GM12878 (cell line): Measurements from ENCODE around the gene CRY1. TPM values are rescaled to one million over a fixed set of nuclear protein-coding genes. Genes with fewer than 3 reads are reported as not detected.

Source experiments
- ATAC-seq: fragments of 200-7000 bp; cut with Tn5 transposase; 3 replicates; pipeline ENCODE4 v1.9.1; 2020; ENCODE audit warnings: mild to moderate bottlenecking, moderate library complexity
- BruUV-seq: library from RNA; stranded (reverse); fragments of 400-500 nt; replicated peaks from 2 replicates; lab custom pipeline; 2021; lab: Mats Ljungman, UMichigan
- CTCF ChIA-PET: fragments of 300-600 bp; sonication (Branson Sonifier 250); formaldehyde crosslinking; extraction: SDS; loops from one replicate; lab custom pipeline; 2021; ENCODE audit warnings: inconsistent platforms; lab: Yijun Ruan, JAX
- POLR2A ChIA-PET: fragments of 350-600 bp; formaldehyde crosslinking; extraction: SDS; loops from one replicate; lab custom pipeline; 2021; ENCODE audit warnings: inconsistent platforms; lab: Charles Lee
- RAD21 ChIA-PET: fragments of 300-600 bp; sonication (Branson Sonifier 250); formaldehyde crosslinking; loops from one replicate; lab custom pipeline; 2023; ENCODE audit warnings: antibody characterized with exemption; ENCODE audit not compliant: unreplicated experiment; lab: Charles Lee
- SMC1A ChIA-PET: fragments of 300-600 bp; sonication (Branson Sonifier 250); formaldehyde crosslinking; loops from one replicate; lab custom pipeline; 2023; ENCODE audit not compliant: unreplicated experiment, uncharacterized antibody; lab: Charles Lee
- DNase-seq: peaks from one replicate; pipeline ENCODE4 v3.0.0-alpha.2; 2011; ENCODE audit warnings: low read depth, low spot score
- FAIRE-seq: peaks from 3 replicates; lab custom pipeline; 2011; peaks lifted over from hg19 to GRCh38; lab: Jason Lieb, UNC
- H2AFZ ChIP-seq: 2 replicates; pipeline ENCODE4 v1.6.0; 2011; ENCODE audit warnings: low read depth, low read length, control low read depth; ENCODE audit not compliant: control insufficient read depth
- H3K27ac ChIP-seq: 2 replicates; pipeline ENCODE4 v1.5.1; 2011; ENCODE audit warnings: control low read depth; ENCODE audit not compliant: control insufficient read depth, insufficient read depth
- H3K27me3 ChIP-seq, 2 experiments: replicated peaks in 1 of 2; 2 replicates each; pipeline versions ENCODE4 v1.6.0 to v1.6.1; 2011; ENCODE audit warnings: low read length in 1 of 2; ENCODE audit not compliant: control insufficient read depth in 2 of 2, insufficient read depth in 2 of 2
- H3K36me3 ChIP-seq, 2 experiments: 2 replicates each; pipeline ENCODE4 v1.5.1; 2011; ENCODE audit warnings: low read length in 1 of 2; ENCODE audit not compliant: control insufficient read depth in 2 of 2, insufficient read depth in 2 of 2
- H3K4me1 ChIP-seq: 2 replicates; pipeline ENCODE4 v1.6.1; 2011; ENCODE audit warnings: mild to moderate bottlenecking, low read length, moderate library complexity, mixed read lengths; ENCODE audit not compliant: control insufficient read depth, insufficient read depth
- H3K4me2 ChIP-seq: 2 replicates; pipeline ENCODE4 v1.6.0; 2011; ENCODE audit warnings: control low read depth; ENCODE audit not compliant: control insufficient read depth, insufficient read depth
- H3K4me3 ChIP-seq: fragments of 200-600 bp; sonication (generic); 2 replicates; pipeline ENCODE4 v1.5.1; 2016
- H3K79me2 ChIP-seq: 2 replicates; pipeline ENCODE4 v1.6.0; 2011; ENCODE audit warnings: low read length; ENCODE audit not compliant: control insufficient read depth, insufficient read depth
- H3K9ac ChIP-seq: 2 replicates; pipeline ENCODE4 v1.8.0; 2011; ENCODE audit warnings: low read length, control low read depth, mixed read lengths; ENCODE audit not compliant: control insufficient read depth, insufficient read depth
- H3K9me3 ChIP-seq: replicated peaks from 3 replicates; pipeline ENCODE4 v1.5.1; 2011; ENCODE audit warnings: mild to moderate bottlenecking, low read length; ENCODE audit not compliant: control insufficient read depth, insufficient read depth
- H4K20me1 ChIP-seq: 2 replicates; pipeline ENCODE4 v1.6.0; 2011; ENCODE audit not compliant: control insufficient read depth, insufficient read depth
- BCL11A ChIP-seq: IDR thresholded peaks from 2 replicates; pipeline ENCODE4 v1.6.1; 2011; ENCODE audit warnings: low read depth, low read length
- BRCA1 ChIP-seq: IDR thresholded peaks from 2 replicates; pipeline ENCODE4 v1.6.1; 2011; ENCODE audit warnings: low read depth, low read length, improper control_type of control experiment
- CBX5 ChIP-seq: sonication (generic); IDR thresholded peaks from 2 replicates; pipeline ENCODE4 v1.6.1; 2016; ENCODE audit warnings: low read depth, moderate library complexity, mild to moderate bottlenecking, inconsistent platforms
- EGR1 ChIP-seq, 2 experiments: IDR thresholded peaks; 1 replicate in 1 of 2; 2 replicates in 1 of 2; pipeline ENCODE4 v1.6.1; 2011 to 2012; ENCODE audit warnings: low read depth in 2 of 2, low read length in 2 of 2, borderline replicate concordance in 1 of 2, mild to moderate bottlenecking in 1 of 2, moderate library complexity in 1 of 2
- ESRRA ChIP-seq: IDR thresholded peaks from 2 replicates; pipeline ENCODE4 v1.6.1; 2012; ENCODE audit warnings: mild to moderate bottlenecking, low read length, improper control_type of control experiment
- FOS ChIP-seq: IDR thresholded peaks from 3 replicates; pipeline ENCODE4 v1.6.1; 2011; ENCODE audit warnings: borderline replicate concordance; ENCODE audit not compliant: insufficient read length; ENCODE audit errors: extremely low read depth
- IRF4 ChIP-seq: IDR thresholded peaks from 2 replicates; pipeline ENCODE4 v1.6.1; 2011; ENCODE audit warnings: low read depth, low read length
- KDM1A ChIP-seq: fragments of 200-600 bp; sonication (generic); IDR thresholded peaks from 2 replicates; pipeline ENCODE4 v1.6.1; 2016; ENCODE audit warnings: borderline replicate concordance
- KLF5 ChIP-seq: fragments of 450-650 bp; IDR thresholded peaks from 2 replicates; pipeline ENCODE4 v1.6.1; 2014; ENCODE audit warnings: mild to moderate bottlenecking; ENCODE audit not compliant: partially characterized antibody
- MTA3 ChIP-seq: IDR thresholded peaks from 2 replicates; pipeline ENCODE4 v1.6.1; 2012; ENCODE audit warnings: low read length, inconsistent platforms, borderline replicate concordance
- MYC ChIP-seq: IDR thresholded peaks from 2 replicates; pipeline ENCODE4 v1.6.1; 2011; ENCODE audit warnings: mild to moderate bottlenecking, low read length, moderate library complexity, inconsistent platforms; ENCODE audit not compliant: insufficient read depth, insufficient replicate concordance, insufficient read length, severe bottlenecking
- SIX5 ChIP-seq: IDR thresholded peaks from 2 replicates; pipeline ENCODE4 v1.6.1; 2011; ENCODE audit warnings: mild to moderate bottlenecking, low read depth, low read length, moderate library complexity; ENCODE audit not compliant: severe bottlenecking
- WRNIP1 ChIP-seq: IDR thresholded peaks from 2 replicates; pipeline ENCODE4 v1.6.1; 2011; ENCODE audit warnings: low read depth, low read length, improper control_type of control experiment, borderline replicate concordance
- ZNF622 ChIP-seq: fragments of 450-650 bp; IDR thresholded peaks from 2 replicates; pipeline ENCODE4 v1.6.1; 2017; ENCODE audit warnings: mild to moderate bottlenecking, inconsistent platforms
- WGBS: methylation state at CpG from one replicate; pipeline ENCODE4 v1.1.6; 2016; ENCODE audit warnings: low lambda C conversion rate; ENCODE audit not compliant: insufficient replicate concordance, insufficient coverage; ENCODE audit errors: missing lambda C conversion rate; 5-methylcytosine and 5-hydroxymethylcytosine counted together
- in situ Hi-C: fragments of 300-500 bp; cut with MboI; formaldehyde crosslinking; loops from 9 replicates; pipeline ENCODE4 v1.14.3; 2018; ENCODE audit warnings: mixed read lengths
- intact Hi-C: fragments of 100-400 bp; cut with micrococcal nuclease; formaldehyde crosslinking; loops from one replicate; pipeline ENCODE4 v1.14.2; 2022; ENCODE audit not compliant: unreplicated experiment
- polyA plus RNA-seq, 11 experiments: library from polyadenylated mRNA; depleted of rRNA in 4 of 11; unstranded in 6 of 11; stranded (reverse) in 5 of 11; fragments of >200 nt; fragmentation: Nextera tagmentation in 4 of 11; fragmentation: Illumina TruSeq in 1 of 11; extraction: Ambion mirVana in 4 of 11; extraction: Trizol in 1 of 11; gene quantifications; 1 replicate in 1 of 11; 2 replicates in 10 of 11; pipeline versions ENCODE4 v1.2.1 to v1.2.3, GENCODE V29; 2011 to 2016; ENCODE audit warnings: inconsistent platforms in 2 of 11, missing spikeins in 2 of 11, low read depth in 1 of 11
- total RNA-seq, 4 experiments: library from RNA; depleted of rRNA in 3 of 4; stranded (reverse); fragments of >200 nt in 3 of 4; fragmentation: Illumina TruSeq in 1 of 4; extraction: Trizol in 1 of 4; gene quantifications; 2 replicates each; pipeline versions ENCODE4 v1.2.1 to v1.2.3, GENCODE V29; 2013 to 2021
- TF ChIP-seq, protein P1 (sequence below): fragments of 450-650 bp; IDR thresholded peaks from 2 replicates; pipeline ENCODE4 v1.6.1; 2017; ENCODE audit warnings: mild to moderate bottlenecking, low read depth, inconsistent platforms; ENCODE audit not compliant: poor library complexity, severe bottlenecking
- TF ChIP-seq, protein P2 (sequence below): IDR thresholded peaks from 2 replicates; pipeline ENCODE4 v1.6.1; 2011; ENCODE audit warnings: low read depth, mild to moderate bottlenecking, low read length, moderate library complexity, borderline replicate concordance; ENCODE audit errors: extremely low read depth
- TF ChIP-seq, protein P3 (sequence below): fragments of 450-650 bp; IDR thresholded peaks from 2 replicates; pipeline ENCODE4 v1.6.1; 2017; ENCODE audit warnings: low read depth, mild to moderate bottlenecking, moderate library complexity

The CRY1 gene
- total and polyA plus RNA-seq, 10 of the 15 experiments (the other 5 are each of a cell fraction or from before 2014, with no cell fraction given): 1.6 to 10.9 (median 5.4) TPM

DNA sequence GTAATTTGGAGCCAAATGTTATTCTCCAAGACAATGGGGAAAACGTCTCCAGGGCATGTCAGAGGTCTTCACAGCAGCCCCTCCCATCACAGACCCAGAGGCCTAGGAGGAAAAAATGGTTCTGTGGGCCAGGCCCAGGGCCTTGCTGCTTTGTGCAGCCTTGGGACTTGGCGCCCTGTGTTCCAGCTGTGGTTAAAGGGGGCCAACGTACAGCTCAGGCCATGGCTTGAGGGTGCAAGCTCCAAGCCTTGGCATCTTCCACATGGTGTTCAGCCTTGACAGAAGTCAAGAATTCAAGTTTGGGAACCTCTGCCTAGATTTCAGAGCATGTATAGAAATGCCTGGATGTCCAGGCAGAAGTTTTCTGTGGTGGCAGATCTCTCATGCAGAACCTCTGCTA lies 3.2 kb upstream of the CRY1 start:
- ChIA-PET POLR2A (no interaction called here), RAD21 (no interaction called here), CTCF (no interaction called here), SMC1A (no interaction called here)
- H3K27me3 ChIP-seq: peaks cover 0 to 2% of the 10 kb centered on the region in 2 experiments; a peak in 1 of 4 replicates
- no peaks in the 10 kb centered on the region for H3K4me1 ChIP-seq
- H4K20me1 ChIP-seq: no peaks in the 10 kb centered on the region
- intact Hi-C loops (no loop called here), in situ Hi-C loops (no loop called here)
- H3K79me2 ChIP-seq: no peaks in the 10 kb centered on the region
- ATAC-seq (no peak), FAIRE-seq (no peak), DNase-seq (no peak)
- H3K4me3 ChIP-seq: no peak overlapping the region
- no peak overlapping the region for H2AFZ ChIP-seq
- H3K9me3 ChIP-seq: no peaks in the 10 kb centered on the region; the same call in 2 of the 3 replicates
- H3K27ac ChIP-seq: no peak overlapping the region
- H3K9ac ChIP-seq: no peak overlapping the region
- no peaks in the 10 kb centered on the region for H3K36me3 ChIP-seq
- WGBS: 5% methylated on average over 3 of the region's 3 CpGs
- BruUV-seq: no TSS peak
- no peak for TF ChIP-seq BCL11A
- no peak for TF ChIP-seq MYC
- TF ChIP-seq IRF4: no peak
- TF ChIP-seq MTA3: no peak
- TF ChIP-seq, protein P1, sequence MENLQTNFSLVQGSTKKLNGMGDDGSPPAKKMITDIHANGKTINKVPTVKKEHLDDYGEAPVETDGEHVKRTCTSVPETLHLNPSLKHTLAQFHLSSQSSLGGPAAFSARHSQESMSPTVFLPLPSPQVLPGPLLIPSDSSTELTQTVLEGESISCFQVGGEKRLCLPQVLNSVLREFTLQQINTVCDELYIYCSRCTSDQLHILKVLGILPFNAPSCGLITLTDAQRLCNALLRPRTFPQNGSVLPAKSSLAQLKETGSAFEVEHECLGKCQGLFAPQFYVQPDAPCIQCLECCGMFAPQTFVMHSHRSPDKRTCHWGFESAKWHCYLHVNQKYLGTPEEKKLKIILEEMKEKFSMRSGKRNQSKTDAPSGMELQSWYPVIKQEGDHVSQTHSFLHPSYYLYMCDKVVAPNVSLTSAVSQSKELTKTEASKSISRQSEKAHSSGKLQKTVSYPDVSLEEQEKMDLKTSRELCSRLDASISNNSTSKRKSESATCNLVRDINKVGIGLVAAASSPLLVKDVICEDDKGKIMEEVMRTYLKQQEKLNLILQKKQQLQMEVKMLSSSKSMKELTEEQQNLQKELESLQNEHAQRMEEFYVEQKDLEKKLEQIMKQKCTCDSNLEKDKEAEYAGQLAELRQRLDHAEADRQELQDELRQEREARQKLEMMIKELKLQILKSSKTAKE: no peak
- TF ChIP-seq KDM1A: no peak
- no peak for TF ChIP-seq FOS
- TF ChIP-seq, protein P2, sequence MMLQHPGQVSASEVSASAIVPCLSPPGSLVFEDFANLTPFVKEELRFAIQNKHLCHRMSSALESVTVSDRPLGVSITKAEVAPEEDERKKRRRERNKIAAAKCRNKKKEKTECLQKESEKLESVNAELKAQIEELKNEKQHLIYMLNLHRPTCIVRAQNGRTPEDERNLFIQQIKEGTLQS: no peak
- TF ChIP-seq BRCA1: no peak
- no peak for TF ChIP-seq ZNF622
- TF ChIP-seq ESRRA: no peak
- no peak for TF ChIP-seq EGR1 (IDR thresholded peaks at IDR 0.05; ENCODE audit: borderline replicate concordance in 1 of 2, low read depth in 2 of 2, low read length in 2 of 2)
- no peak for TF ChIP-seq CBX5
- TF ChIP-seq, protein P3, sequence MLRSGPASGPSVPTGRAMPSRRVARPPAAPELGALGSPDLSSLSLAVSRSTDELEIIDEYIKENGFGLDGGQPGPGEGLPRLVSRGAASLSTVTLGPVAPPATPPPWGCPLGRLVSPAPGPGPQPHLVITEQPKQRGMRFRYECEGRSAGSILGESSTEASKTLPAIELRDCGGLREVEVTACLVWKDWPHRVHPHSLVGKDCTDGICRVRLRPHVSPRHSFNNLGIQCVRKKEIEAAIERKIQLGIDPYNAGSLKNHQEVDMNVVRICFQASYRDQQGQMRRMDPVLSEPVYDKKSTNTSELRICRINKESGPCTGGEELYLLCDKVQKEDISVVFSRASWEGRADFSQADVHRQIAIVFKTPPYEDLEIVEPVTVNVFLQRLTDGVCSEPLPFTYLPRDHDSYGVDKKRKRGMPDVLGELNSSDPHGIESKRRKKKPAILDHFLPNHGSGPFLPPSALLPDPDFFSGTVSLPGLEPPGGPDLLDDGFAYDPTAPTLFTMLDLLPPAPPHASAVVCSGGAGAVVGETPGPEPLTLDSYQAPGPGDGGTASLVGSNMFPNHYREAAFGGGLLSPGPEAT: no peak
- no peak for TF ChIP-seq SIX5
- no peak for TF ChIP-seq WRNIP1
- no peak for TF ChIP-seq KLF5
- H3K4me2 ChIP-seq: no peak overlapping the region
